AG04450 (cell line): ENCODE results near the gene CNOT6. TPM values are rescaled to one million over a fixed set of nuclear protein-coding genes. Genes with fewer than 3 reads are reported as not detected.
"Not testable (repeated sequence)": the region's sequence is repeated elsewhere in the genome, so short reads cannot be mapped to it uniquely, and the experiment has no call there.

Experiments used
- CTCF ChIA-PET: fragments of 300-600, 350-600 bp; formaldehyde crosslinking; extraction: SDS; loops from one replicate; lab custom pipeline; 2022; ENCODE audit warnings: antibody characterized with exemption, inconsistent platforms; lab: Charles Lee
- POLR2A ChIA-PET: fragments of 350-600 bp; formaldehyde crosslinking; extraction: SDS; loops from one replicate; lab custom pipeline; 2021; ENCODE audit warnings: antibody characterized with exemption, inconsistent platforms; lab: Yijun Ruan, JAX
- DNase-seq: peaks from one replicate; pipeline ENCODE4 v3.0.0-alpha.2; 2011; ENCODE audit warnings: low read depth, low spot score
- H3K27ac ChIP-seq: one replicate; pipeline ENCODE4 v1.5.1; 2012; ENCODE audit warnings: low read depth, low read length, control low read depth
- H3K27me3 ChIP-seq: one replicate; pipeline ENCODE4 v1.6.0; 2012; ENCODE audit warnings: low read length; ENCODE audit not compliant: control insufficient read depth, insufficient read depth
- H3K4me3 ChIP-seq: 2 replicates; pipeline ENCODE4 v1.5.1; 2011; ENCODE audit warnings: mild to moderate bottlenecking, low read depth, low read length, control low read depth
- H3K9me3 ChIP-seq: 2 replicates; pipeline ENCODE4 v1.5.1; 2012; ENCODE audit warnings: low read length; ENCODE audit not compliant: control insufficient read depth, insufficient read depth
- polyA plus RNA-seq: library from polyadenylated mRNA; depleted of rRNA; stranded (reverse); fragments of >200 nt; gene quantifications from 2 replicates; pipeline ENCODE4 v1.2.3, GENCODE V29; 2011
- TF ChIP-seq, protein P1 (sequence below): IDR thresholded peaks from 2 replicates; pipeline ENCODE4 v1.5.1; 2011; ENCODE audit warnings: low read depth, low read length, control low read depth, inconsistent platforms

The CNOT6 gene
- polyA plus RNA-seq, 1 experiment: 21.5 TPM

- peak overlapping the region; percentile 82 for H3K4me3 ChIP-seq
- TF ChIP-seq, protein P1, sequence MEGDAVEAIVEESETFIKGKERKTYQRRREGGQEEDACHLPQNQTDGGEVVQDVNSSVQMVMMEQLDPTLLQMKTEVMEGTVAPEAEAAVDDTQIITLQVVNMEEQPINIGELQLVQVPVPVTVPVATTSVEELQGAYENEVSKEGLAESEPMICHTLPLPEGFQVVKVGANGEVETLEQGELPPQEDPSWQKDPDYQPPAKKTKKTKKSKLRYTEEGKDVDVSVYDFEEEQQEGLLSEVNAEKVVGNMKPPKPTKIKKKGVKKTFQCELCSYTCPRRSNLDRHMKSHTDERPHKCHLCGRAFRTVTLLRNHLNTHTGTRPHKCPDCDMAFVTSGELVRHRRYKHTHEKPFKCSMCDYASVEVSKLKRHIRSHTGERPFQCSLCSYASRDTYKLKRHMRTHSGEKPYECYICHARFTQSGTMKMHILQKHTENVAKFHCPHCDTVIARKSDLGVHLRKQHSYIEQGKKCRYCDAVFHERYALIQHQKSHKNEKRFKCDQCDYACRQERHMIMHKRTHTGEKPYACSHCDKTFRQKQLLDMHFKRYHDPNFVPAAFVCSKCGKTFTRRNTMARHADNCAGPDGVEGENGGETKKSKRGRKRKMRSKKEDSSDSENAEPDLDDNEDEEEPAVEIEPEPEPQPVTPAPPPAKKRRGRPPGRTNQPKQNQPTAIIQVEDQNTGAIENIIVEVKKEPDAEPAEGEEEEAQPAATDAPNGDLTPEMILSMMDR: no peak
- ChIA-PET POLR2A (interaction anchor here (0.6 to 0.9 kb wide), 2 partner anchors 14 to 142 kb away, joined by 3 to 13 read pairs; partner anchors contain the start of gene GFPT2), CTCF (interaction anchor here (0.9 kb wide), 1 partner anchor 176 kb away, joined by 3 read pairs; no protein-coding TSS in a partner anchor)
- H3K9me3 ChIP-seq: no peaks in the 10 kb centered on the region
- no peaks in the 10 kb centered on the region for H3K27me3 ChIP-seq
- no peak for DNase-seq
- H3K27ac ChIP-seq: no peak overlapping the region
Observed at GRCh38 chr5:180495292-180495691, 1.1 kb downstream of the CNOT6 start.

DNA sequence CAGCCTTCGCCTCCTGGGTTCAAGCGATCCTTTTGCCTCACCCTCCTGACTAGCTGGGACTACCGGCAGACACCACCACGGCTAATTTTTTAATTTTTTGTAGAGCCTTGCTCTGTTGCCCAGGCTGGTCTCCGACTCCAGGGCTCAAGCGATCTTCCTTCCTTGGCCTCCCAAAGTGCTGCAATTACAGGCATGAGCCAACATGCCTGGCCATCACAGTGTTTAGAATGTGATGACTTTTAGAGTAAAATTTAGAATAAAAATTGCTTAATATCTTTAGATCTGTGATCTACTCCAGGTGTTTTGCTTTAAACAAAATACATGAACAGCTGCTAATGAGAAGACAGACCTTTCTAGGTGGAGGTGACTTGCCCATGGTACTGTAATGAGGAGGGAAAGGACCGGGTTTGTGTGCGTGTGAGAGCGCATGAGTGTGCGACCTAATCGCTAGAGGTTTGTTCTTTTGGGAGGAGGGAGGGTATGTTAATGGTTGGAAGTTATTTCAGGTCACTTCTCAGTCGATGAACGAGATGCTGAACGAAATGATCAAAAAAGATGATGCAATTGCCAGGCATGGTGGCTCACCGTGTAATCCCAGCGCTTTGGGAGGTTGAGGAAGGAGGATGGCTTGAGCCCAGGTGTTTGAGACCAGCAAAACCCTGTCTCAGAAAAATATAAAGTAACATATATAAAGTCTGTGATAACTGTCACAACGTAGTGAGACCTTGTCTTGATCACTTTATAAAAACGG lies 2.0 kb downstream of the CNOT6 start:
- CTCF ChIA-PET: no interaction called here
- no peak for DNase-seq
- no peaks in the 10 kb centered on the region for H3K9me3 ChIP-seq
- POLR2A ChIA-PET: interaction anchor here (0.9 kb wide), 1 partner anchor 143 kb away, joined by 3 read pairs; the partner anchor contains the start of gene GFPT2
- TF ChIP-seq, protein P1: no peak
- H3K4me3 ChIP-seq: peak overlapping the region; percentile 82
- no peak overlapping the region for H3K27ac ChIP-seq
- H3K27me3 ChIP-seq: no peaks in the 10 kb centered on the region

DNA sequence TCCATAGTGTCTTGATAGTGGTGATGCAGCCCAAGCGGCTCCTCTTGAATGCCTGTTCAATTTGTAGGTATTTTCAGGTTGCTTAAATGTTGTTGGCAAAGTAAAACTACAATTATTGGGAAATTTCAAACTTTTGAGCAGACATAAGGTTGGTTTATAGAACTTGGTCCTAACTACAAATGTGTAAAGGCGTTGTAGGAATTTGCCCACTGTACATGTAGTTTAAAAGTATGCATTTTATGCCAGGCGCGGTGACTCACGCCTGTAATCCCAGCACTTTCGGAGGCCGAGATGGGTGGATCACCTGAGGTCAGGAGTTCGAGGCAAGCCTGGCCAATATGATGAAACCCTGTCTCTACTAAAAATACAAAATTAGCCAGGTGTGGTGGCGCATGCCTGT lies 2.6 kb downstream of the CNOT6 start:
- H3K27me3 ChIP-seq, POLR2A ChIA-PET, DNase-seq, H3K27ac ChIP-seq, H3K9me3 ChIP-seq, H3K4me3 ChIP-seq: not testable (repeated sequence)
- CTCF ChIA-PET: interaction anchor here (0.7 kb wide), 1 partner anchor 26 kb away, joined by 3 read pairs; no protein-coding TSS in a partner anchor

- H3K27ac ChIP-seq, H3K9me3 ChIP-seq, POLR2A ChIA-PET, CTCF ChIA-PET, H3K4me3 ChIP-seq, H3K27me3 ChIP-seq, DNase-seq: not testable (repeated sequence)
Observed at GRCh38 chr5:180497865-180498264, 3.7 kb downstream of the CNOT6 start.

DNA sequence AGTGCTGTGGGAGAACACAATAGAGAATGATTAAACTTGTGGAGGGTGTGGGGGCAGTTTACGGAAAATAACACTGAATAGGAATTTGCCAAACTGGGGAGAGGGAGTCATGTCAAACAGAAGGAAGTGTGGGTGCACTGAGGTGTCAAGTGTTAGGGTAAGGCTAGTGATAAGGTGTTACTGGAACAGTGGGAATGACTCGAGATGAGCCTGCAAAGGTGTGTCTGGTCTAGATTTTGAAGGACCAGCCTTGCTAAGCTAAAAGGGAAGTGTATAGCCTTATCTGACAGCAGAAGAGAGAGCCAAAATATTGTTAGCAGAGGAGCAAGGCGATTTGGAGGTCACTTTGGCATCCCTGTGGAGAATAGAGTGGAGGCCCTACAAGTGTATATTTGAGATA lies 4.2 kb downstream of the CNOT6 start:
- Histone ChIP-seq H3K27ac (no peak overlapping the region), H3K9me3 (no peaks in the 10 kb centered on the region), H3K27me3 (no peaks in the 10 kb centered on the region), H3K4me3 (no peak overlapping the region)
- TF ChIP-seq, protein P1: no peak
- ChIA-PET POLR2A (no interaction called here), CTCF (no interaction called here)
- no peak for DNase-seq

- Histone ChIP-seq H3K27ac (no peak overlapping the region), H3K9me3 (no peaks in the 10 kb centered on the region), H3K4me3 (no peak overlapping the region), H3K27me3 (no peaks in the 10 kb centered on the region)
- no peak for DNase-seq
- CTCF ChIA-PET: no interaction called here
- TF ChIP-seq, protein P1: no peak
- POLR2A ChIA-PET: no interaction called here
Observed at GRCh38 chr5:180499684-180500083, 5.5 kb downstream of the CNOT6 start.

DNA sequence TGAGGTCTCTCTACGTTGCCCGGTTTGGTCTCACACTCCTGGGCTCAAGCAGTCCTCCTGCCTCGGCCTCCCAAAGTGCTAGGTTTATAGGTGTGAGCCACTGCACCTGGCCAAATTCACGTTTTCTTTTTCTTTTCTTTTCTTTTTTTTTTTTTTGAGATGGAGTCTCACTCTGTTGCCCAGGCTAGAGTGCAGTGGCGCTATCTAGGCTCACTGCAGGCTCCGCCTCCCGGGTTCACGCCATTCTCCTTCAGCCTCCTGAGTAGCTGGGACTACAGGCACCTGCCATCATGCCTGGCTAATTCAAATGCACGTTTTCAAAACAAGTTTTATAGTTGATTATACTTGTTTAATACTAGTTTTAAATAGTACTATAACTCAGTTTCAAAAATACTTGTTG lies 6.1 kb downstream of the CNOT6 start:
- not testable (repeated sequence) for H3K4me3 ChIP-seq, DNase-seq, H3K27me3 ChIP-seq, H3K27ac ChIP-seq, H3K9me3 ChIP-seq
- ChIA-PET CTCF (interaction anchor here (0.7 kb wide), 1 partner anchor 18 kb away, joined by 3 read pairs; no protein-coding TSS in a partner anchor), POLR2A (interaction anchor here (0.7 kb wide), 1 partner anchor 9 kb away, joined by 4 read pairs; no protein-coding TSS in a partner anchor)
